SK-N-SH (cell line): ENCODE results near the gene LINS1. TPM values are rescaled to one million over a fixed set of nuclear protein-coding genes. Genes with fewer than 3 reads are reported as not detected.
A peak's percentile ranks its signal among the peaks of the same experiment; 100 is the strongest.

ENCODE experiments used
- CTCF ChIA-PET: fragments of 300-600, 350-600 bp; formaldehyde crosslinking; extraction: SDS; loops from one replicate; lab custom pipeline; 2021; lab: Yijun Ruan, JAX
- POLR2A ChIA-PET: fragments of 350-600 bp; sonication (Branson Sonifier 250); formaldehyde crosslinking; extraction: SDS; loops from one replicate; lab custom pipeline; 2020; ENCODE audit warnings: antibody characterized with exemption, inconsistent platforms; lab: Yijun Ruan, JAX
- DNase-seq: peaks from one replicate; pipeline ENCODE4 v3.0.0; 2012
- H2AFZ ChIP-seq: fragments of 200-600 bp; sonication (generic); 2 replicates; pipeline ENCODE4 v1.8.1; 2016; ENCODE audit warnings: antibody characterized with exemption, mild to moderate bottlenecking, low read depth
- H3F3A ChIP-seq: fragments of 200-600 bp; sonication (generic); replicated peaks from 2 replicates; pipeline ENCODE3; 2016; ENCODE audit warnings: antibody characterized with exemption, mild to moderate bottlenecking; ENCODE audit not compliant: insufficient read depth
- H3K27ac ChIP-seq, 2 experiments: fragments of 200-500 bp in 1 of 2; fragments of 200-600 bp in 1 of 2; sonication (Bioruptor generic) in 1 of 2; sonication (generic), shearing (Covaris generic) in 1 of 2; 2 replicates each; pipeline versions ENCODE4 v1.5.1 to v1.6.1; 2014 to 2016; ENCODE audit warnings: low read depth in 2 of 2, inconsistent platforms in 1 of 2, low read length in 1 of 2, mild to moderate bottlenecking in 1 of 2, mixed read lengths in 1 of 2
- H3K27me3 ChIP-seq: fragments of 200-600 bp; sonication (generic), shearing (Covaris generic); 2 replicates; pipeline ENCODE4 v1.6.1; 2016; ENCODE audit warnings: mixed run types; ENCODE audit not compliant: insufficient read depth
- H3K36me3 ChIP-seq, 2 experiments: fragments of 200-500 bp in 1 of 2; fragments of 200-600 bp in 1 of 2; sonication (Bioruptor generic) in 1 of 2; sonication (generic) in 1 of 2; replicated peaks in 1 of 2; 2 replicates each; pipeline versions ENCODE3 to v1.5.1; 2014 to 2016; ENCODE audit warnings: low read length in 1 of 2, mild to moderate bottlenecking in 1 of 2; ENCODE audit not compliant: insufficient read depth in 2 of 2, control insufficient read depth in 1 of 2
- H3K4me1 ChIP-seq, 2 experiments: fragments of 200-500 bp in 1 of 2; fragments of 200-600 bp in 1 of 2; sonication (Bioruptor generic) in 1 of 2; sonication (generic), shearing (Covaris generic) in 1 of 2; 2 replicates each; pipeline versions ENCODE4 v1.5.1 to v1.6.1; 2014 to 2016; ENCODE audit warnings: low read depth in 1 of 2, low read length in 1 of 2, mixed run types in 1 of 2; ENCODE audit not compliant: insufficient read depth in 2 of 2, control insufficient read depth in 1 of 2
- H3K4me2 ChIP-seq: fragments of 200-600 bp; sonication (generic), shearing (Covaris generic); 2 replicates; pipeline ENCODE4 v1.6.1; 2017; ENCODE audit warnings: mixed run types
- H3K4me3 ChIP-seq, 2 experiments: fragments of 200-500 bp in 1 of 2; fragments of 200-600 bp in 1 of 2; sonication (Bioruptor generic) in 1 of 2; sonication (generic), shearing (Covaris generic) in 1 of 2; 2 replicates each; pipeline versions ENCODE4 v1.5.1 to v1.8.1; 2014 to 2016; ENCODE audit warnings: low read depth in 2 of 2, inconsistent platforms in 1 of 2, low read length in 1 of 2, mild to moderate bottlenecking in 1 of 2, mixed read lengths in 1 of 2, moderate library complexity in 1 of 2
- H3K79me2 ChIP-seq: fragments of 200-600 bp; sonication (generic); 2 replicates; pipeline ENCODE4 v1.8.1; 2017; ENCODE audit warnings: mild to moderate bottlenecking; ENCODE audit not compliant: insufficient read depth
- H3K9ac ChIP-seq: fragments of 200-600 bp; sonication (generic); 2 replicates; pipeline ENCODE4 v1.6.1; 2017; ENCODE audit warnings: mixed run types
- H3K9me2 ChIP-seq: fragments of 200-600 bp; sonication (generic); 2 replicates; pipeline ENCODE4 v1.6.1; 2017; ENCODE audit warnings: mixed run types
- H3K9me3 ChIP-seq: fragments of 200-600 bp; sonication (generic); 2 replicates; pipeline ENCODE4 v1.6.1; 2017; ENCODE audit warnings: mixed run types, mild to moderate bottlenecking, moderate library complexity
- H4K20me1 ChIP-seq: fragments of 200-600 bp; sonication (generic); 2 replicates; pipeline ENCODE4 v1.6.1; 2017; ENCODE audit warnings: mild to moderate bottlenecking, mixed run types; ENCODE audit not compliant: insufficient read depth
- CHD2 ChIP-seq: fragments of 150-350 bp; IDR thresholded peaks from 2 replicates; pipeline ENCODE4 v1.6.1; 2018; ENCODE audit warnings: low read length; ENCODE audit not compliant: partially characterized antibody
- ELF1 ChIP-seq: IDR thresholded peaks from 2 replicates; pipeline ENCODE4 v1.4.0; 2012
- EP300 ChIP-seq, 2 experiments: IDR thresholded peaks; 2 replicates each; pipeline versions ENCODE4 v1.4.0 to v1.6.1; 2012; ENCODE audit warnings: borderline replicate concordance in 1 of 2, low read depth in 1 of 2, low read length in 1 of 2
- FOXJ3 ChIP-seq: sonication (generic); formaldehyde crosslinking; IDR thresholded peaks from 2 replicates; pipeline ENCODE4 v1.5.1; 2020; ENCODE audit warnings: mild to moderate bottlenecking, missing genetic modification reagents
- GABPA ChIP-seq: IDR thresholded peaks from 2 replicates; pipeline ENCODE4 v1.4.0; 2012; ENCODE audit warnings: low read depth, mild to moderate bottlenecking
- MXI1 ChIP-seq: IDR thresholded peaks from 2 replicates; pipeline ENCODE4 v1.6.1; 2012; ENCODE audit warnings: mild to moderate bottlenecking, low read depth, low read length, improper control_type of control experiment
- NFIC ChIP-seq: IDR thresholded peaks from 2 replicates; pipeline ENCODE4 v1.4.0; 2012; ENCODE audit warnings: borderline replicate concordance
- NRF1 ChIP-seq: IDR thresholded peaks from 2 replicates; pipeline ENCODE4 v1.6.1; 2012; ENCODE audit warnings: low read depth, mild to moderate bottlenecking, low read length
- PBX3 ChIP-seq: IDR thresholded peaks from 2 replicates; pipeline ENCODE4; 2012
- POLR2AphosphoS5 ChIP-seq: IDR thresholded peaks from 2 replicates; pipeline ENCODE4 v1.6.1; 2012; ENCODE audit warnings: low read depth, low read length
- RCOR1 ChIP-seq: fragments of 150-350 bp; IDR thresholded peaks from 2 replicates; pipeline ENCODE4 v1.6.1; 2017; ENCODE audit warnings: antibody characterized with exemption, low read length
- RFX5 ChIP-seq: IDR thresholded peaks from 2 replicates; pipeline ENCODE4 v1.6.1; 2012; ENCODE audit warnings: mild to moderate bottlenecking, improper control_type of control experiment, low read length
- RXRA ChIP-seq: IDR thresholded peaks from 2 replicates; pipeline ENCODE4 v1.4.0; 2012; ENCODE audit warnings: low read depth, mild to moderate bottlenecking, borderline replicate concordance
- SIN3A ChIP-seq: IDR thresholded peaks from 2 replicates; pipeline ENCODE4 v1.6.1; 2012; ENCODE audit warnings: low read depth, mild to moderate bottlenecking, low read length, moderate library complexity, borderline replicate concordance
- SMC3 ChIP-seq: IDR thresholded peaks from 2 replicates; pipeline ENCODE4 v1.6.1; 2012; ENCODE audit warnings: low read depth, low read length, improper control_type of control experiment
- TAF1 ChIP-seq: IDR thresholded peaks from 2 replicates; pipeline ENCODE4 v1.6.1; 2012; ENCODE audit warnings: low read depth, mild to moderate bottlenecking, low read length, moderate library complexity, borderline replicate concordance
- TCF12 ChIP-seq: IDR thresholded peaks from 2 replicates; pipeline ENCODE4 v1.4.0; 2012
- USF1 ChIP-seq: IDR thresholded peaks from 2 replicates; pipeline ENCODE4 v1.4.0; 2012; ENCODE audit warnings: low read depth, borderline replicate concordance
- YY1 ChIP-seq: IDR thresholded peaks from 2 replicates; pipeline ENCODE4 v1.4.0; 2012; ENCODE audit warnings: low read depth, mild to moderate bottlenecking
- WGBS: methylation state at CpG from one replicate; pipeline ENCODE4 v1.1.6; 2017; ENCODE audit warnings: low lambda C conversion rate; 5-methylcytosine and 5-hydroxymethylcytosine counted together
- polyA plus RNA-seq, 3 experiments: library from polyadenylated mRNA; depleted of rRNA; stranded (reverse); fragments of >200 nt; gene quantifications; 2 replicates each; pipeline ENCODE4 v1.2.3, GENCODE V29; 2012
- TF ChIP-seq, protein P1 (sequence below): fragments of 150-350 bp; IDR thresholded peaks from 2 replicates; pipeline ENCODE4 v1.6.1; 2016; ENCODE audit warnings: mild to moderate bottlenecking, low read depth, low read length
- TF ChIP-seq, protein P2 (sequence below): IDR thresholded peaks from 2 replicates; pipeline ENCODE4 v1.4.0; 2012; ENCODE audit warnings: low read depth
- TF ChIP-seq, protein P3 (sequence below): fragments of 150-350 bp; IDR thresholded peaks from 2 replicates; pipeline ENCODE4 v1.6.1; 2017; ENCODE audit warnings: antibody characterized with exemption, low read length, low read depth, borderline replicate concordance

LINS1 gene, protein sequence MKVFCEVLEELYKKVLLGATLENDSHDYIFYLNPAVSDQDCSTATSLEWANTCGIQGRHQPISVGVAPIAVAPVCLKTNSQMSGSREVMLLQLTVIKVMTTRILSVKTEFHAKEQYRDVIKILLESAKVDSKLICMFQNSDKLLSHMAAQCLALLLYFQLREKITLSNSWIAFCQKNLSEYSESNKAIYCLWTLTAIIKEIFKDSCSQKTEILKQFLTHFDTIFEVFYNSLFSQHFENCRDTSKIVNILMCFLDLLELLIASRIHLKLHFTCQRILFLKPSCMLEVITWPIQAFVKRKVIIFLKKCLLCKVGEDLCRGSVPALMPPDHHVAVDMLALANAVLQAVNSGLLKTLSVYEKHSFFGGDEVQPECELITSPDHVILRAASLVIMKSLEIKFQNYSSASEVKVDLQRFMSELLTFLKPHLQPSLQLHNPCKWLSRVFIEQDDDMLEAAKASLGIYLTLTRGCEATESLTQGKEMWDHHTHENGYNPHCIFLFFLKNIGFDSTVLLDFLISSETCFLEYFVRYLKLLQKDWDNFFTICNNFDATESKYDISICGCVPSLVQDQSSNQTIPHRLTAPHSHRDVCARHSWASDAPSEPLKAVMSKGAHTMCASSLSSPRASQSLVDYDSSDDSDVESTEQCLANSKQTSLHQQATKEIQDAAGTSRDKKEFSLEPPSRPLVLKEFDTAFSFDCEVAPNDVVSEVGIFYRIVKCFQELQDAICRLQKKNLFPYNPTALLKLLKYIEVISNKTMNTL
- 5.0 and 6.9 TPM in 2 replicates for polyA plus RNA-seq (2012; rRNA removed)
- polyA plus RNA-seq (2012; cell fraction: cytosol; rRNA removed): 4.6 and 4.7 TPM in 2 replicates
- polyA plus RNA-seq (2012; cell fraction: nucleus; rRNA removed): 10.8 and 22.3 TPM in 2 replicates

GRCh38 chr15:100602064-100602822, at the start of gene LINS1, which contains the start of gene ASB7:
TSS of gene LINS1 (minus strand) at chr15:100602184. CDS start at chr15:100580842, 21,342 bp downstream.
TSS of gene ASB7 (plus strand) at chr15:100602589. CDS start at chr15:100612217, 9,628 bp downstream.
- POLR2A ChIA-PET: interaction anchor here (1.3 kb wide), 1 partner anchor 260 kb away, joined by 3 read pairs; the partner anchor contains the start of gene ADAMTS17
- peak within 1 kb of the TSS; percentile 83 for H3K4me2 ChIP-seq
- under 1% methylated on average over 36 of the region's 51 CpGs for WGBS
- peaks cover 94% of the 10 kb centered on the region for H3K79me2 ChIP-seq
- H3K9ac ChIP-seq: peak within 1 kb of the TSS; percentile 89
- no peaks in the 10 kb centered on the region for H3K27me3 ChIP-seq
- no peak for TF ChIP-seq FOXJ3 (CRISPR knock-in tag)
- TF ChIP-seq CHD2: peak; percentile 81
- peak; percentile 91 for TF ChIP-seq YY1
- TF ChIP-seq MXI1: peak; percentile 84
- TF ChIP-seq, protein P1, sequence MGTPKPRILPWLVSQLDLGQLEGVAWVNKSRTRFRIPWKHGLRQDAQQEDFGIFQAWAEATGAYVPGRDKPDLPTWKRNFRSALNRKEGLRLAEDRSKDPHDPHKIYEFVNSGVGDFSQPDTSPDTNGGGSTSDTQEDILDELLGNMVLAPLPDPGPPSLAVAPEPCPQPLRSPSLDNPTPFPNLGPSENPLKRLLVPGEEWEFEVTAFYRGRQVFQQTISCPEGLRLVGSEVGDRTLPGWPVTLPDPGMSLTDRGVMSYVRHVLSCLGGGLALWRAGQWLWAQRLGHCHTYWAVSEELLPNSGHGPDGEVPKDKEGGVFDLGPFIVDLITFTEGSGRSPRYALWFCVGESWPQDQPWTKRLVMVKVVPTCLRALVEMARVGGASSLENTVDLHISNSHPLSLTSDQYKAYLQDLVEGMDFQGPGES: no peak; the same call in 1 of the 2 replicates
- peak; percentile 53; the same call in 1 of the 2 replicates for TF ChIP-seq TAF1
- TF ChIP-seq, protein P2, sequence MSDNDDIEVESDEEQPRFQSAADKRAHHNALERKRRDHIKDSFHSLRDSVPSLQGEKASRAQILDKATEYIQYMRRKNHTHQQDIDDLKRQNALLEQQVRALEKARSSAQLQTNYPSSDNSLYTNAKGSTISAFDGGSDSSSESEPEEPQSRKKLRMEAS: peak; percentile 38
- peak; percentile 80 for TF ChIP-seq ELF1
- TF ChIP-seq USF1: 0 out of 2 replicates have a peak, but pooled peaks have one; percentile 6
- TF ChIP-seq NRF1: peak; percentile 99
- peak in 1 of 2 experiments; percentile 4; a peak in 1 of 4 replicates for TF ChIP-seq EP300 (IDR thresholded peaks at IDR 0.05; ENCODE audit: borderline replicate concordance in 1 of 2, low read depth in 1 of 2, low read length in 1 of 2)
- TF ChIP-seq TCF12: no peak
- TF ChIP-seq RCOR1: no peak
- TF ChIP-seq RFX5: peak; percentile 69; the same call in 1 of the 2 replicates
- no peak for TF ChIP-seq PBX3
- TF ChIP-seq GABPA: peak; percentile 28; the same call in 1 of the 2 replicates
- peak; percentile 42; the same call in 1 of the 2 replicates for TF ChIP-seq POLR2AphosphoS5
- peak; percentile 6; the same call in 1 of the 2 replicates for TF ChIP-seq SIN3A
- TF ChIP-seq, protein P3, sequence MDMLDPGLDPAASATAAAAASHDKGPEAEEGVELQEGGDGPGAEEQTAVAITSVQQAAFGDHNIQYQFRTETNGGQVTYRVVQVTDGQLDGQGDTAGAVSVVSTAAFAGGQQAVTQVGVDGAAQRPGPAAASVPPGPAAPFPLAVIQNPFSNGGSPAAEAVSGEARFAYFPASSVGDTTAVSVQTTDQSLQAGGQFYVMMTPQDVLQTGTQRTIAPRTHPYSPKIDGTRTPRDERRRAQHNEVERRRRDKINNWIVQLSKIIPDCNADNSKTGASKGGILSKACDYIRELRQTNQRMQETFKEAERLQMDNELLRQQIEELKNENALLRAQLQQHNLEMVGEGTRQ: no peak
- TF ChIP-seq SMC3: no peak
- 0 out of 2 replicates have a peak, but pooled peaks have one; percentile 4 for TF ChIP-seq RXRA
- TF ChIP-seq NFIC: peak; percentile 78
- TF ChIP-seq, all 33 proteins: peak for 15
- Histone ChIP-seq H3K4me3 (peak within 1 kb of the TSS; percentile 89 to 99), H3F3A (no peaks in the 10 kb centered on the region), H3K4me1 (peaks cover 5 to 18% of the 10 kb centered on the region in 2 experiments; a peak in 3 of 4 replicates), H3K9me3 (no peaks in the 10 kb centered on the region), H4K20me1 (no peaks in the 10 kb centered on the region), H3K27ac (peak within 1 kb of the TSS; percentile 63 to 87), H3K9me2 (no peaks in the 10 kb centered on the region), H3K36me3 (peaks cover 21 to 24% of the 10 kb centered on the region in 2 experiments), H2AFZ (peak within 1 kb of the TSS; percentile 80)
- CTCF ChIA-PET: interaction anchor here (0.6 to 3.5 kb wide), 4 partner anchors 30 to 405 kb away, joined by 3 to 22 read pairs (median 12); no protein-coding TSS in a partner anchor
- DNase-seq: peak; percentile 94
